Measurements from ENCODE around the gene NALF2. TPM values are rescaled to one million over a fixed set of nuclear protein-coding genes. Genes with fewer than 3 reads are reported as not detected.

The NALF2 gene
- total and polyA plus RNA-seq, 2 donors from 2014 or later: 1.9 to 2.0 TPM

DNA sequence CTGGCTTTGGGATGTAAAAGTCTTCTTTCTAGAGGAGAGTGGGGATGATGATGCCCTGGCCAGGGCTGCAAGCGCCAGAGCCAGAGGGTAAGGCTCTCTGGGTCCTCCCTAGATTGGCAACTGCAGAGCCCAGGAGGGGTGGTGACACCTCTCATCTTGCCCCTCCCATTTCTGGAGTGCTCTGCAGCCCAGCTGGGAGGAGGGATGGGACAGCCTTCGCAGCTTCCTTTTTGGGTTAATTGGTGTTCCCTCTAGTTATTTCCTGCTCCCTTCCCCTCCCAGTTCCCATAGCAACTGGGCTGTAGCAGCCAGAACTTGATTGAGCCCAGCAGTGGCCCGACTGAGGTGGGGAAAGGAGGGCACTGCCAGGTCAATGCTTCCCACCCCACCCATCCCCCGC is 19.2 kb downstream of the NALF2 start:
- FAIRE-seq (no peak), DNase-seq (peak in 1 of 5 donors; percentile 23)
- Histone ChIP-seq H3K27me3 (ENCODE audit: control insufficient read depth, insufficient read depth, low read length) (no peaks in the 10 kb centered on the region), H3K27ac (ENCODE audit: low read depth in 2 of 2, low read length in 2 of 2) (no peak overlapping the region), H3K9ac (ENCODE audit: low read length in 3 of 3) (no peak overlapping the region), H3K9me3 (ENCODE audit: control insufficient read depth in 2 of 3, insufficient read depth in 1 of 3, low read length in 3 of 3) (no peaks in the 10 kb centered on the region), H3K4me3 (ENCODE audit: low read length in 3 of 3) (no peak overlapping the region), H3K4me1 (ENCODE audit: control insufficient read depth in 2 of 3, insufficient read depth in 2 of 3, low read depth in 1 of 3, low read length in 3 of 3) (no peaks in the 10 kb centered on the region), H3K36me3 (ENCODE audit: control insufficient read depth in 2 of 3, insufficient read depth in 3 of 3, low read length in 3 of 3) (no peaks in the 10 kb centered on the region)
- TF ChIP-seq, protein P1, sequence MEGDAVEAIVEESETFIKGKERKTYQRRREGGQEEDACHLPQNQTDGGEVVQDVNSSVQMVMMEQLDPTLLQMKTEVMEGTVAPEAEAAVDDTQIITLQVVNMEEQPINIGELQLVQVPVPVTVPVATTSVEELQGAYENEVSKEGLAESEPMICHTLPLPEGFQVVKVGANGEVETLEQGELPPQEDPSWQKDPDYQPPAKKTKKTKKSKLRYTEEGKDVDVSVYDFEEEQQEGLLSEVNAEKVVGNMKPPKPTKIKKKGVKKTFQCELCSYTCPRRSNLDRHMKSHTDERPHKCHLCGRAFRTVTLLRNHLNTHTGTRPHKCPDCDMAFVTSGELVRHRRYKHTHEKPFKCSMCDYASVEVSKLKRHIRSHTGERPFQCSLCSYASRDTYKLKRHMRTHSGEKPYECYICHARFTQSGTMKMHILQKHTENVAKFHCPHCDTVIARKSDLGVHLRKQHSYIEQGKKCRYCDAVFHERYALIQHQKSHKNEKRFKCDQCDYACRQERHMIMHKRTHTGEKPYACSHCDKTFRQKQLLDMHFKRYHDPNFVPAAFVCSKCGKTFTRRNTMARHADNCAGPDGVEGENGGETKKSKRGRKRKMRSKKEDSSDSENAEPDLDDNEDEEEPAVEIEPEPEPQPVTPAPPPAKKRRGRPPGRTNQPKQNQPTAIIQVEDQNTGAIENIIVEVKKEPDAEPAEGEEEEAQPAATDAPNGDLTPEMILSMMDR (IDR thresholded peaks at IDR 0.05; ENCODE audit: borderline replicate concordance, extremely low read depth, insufficient read depth): no peak
- intact Hi-C loops (cut with DNase I): no loop called here

DNA sequence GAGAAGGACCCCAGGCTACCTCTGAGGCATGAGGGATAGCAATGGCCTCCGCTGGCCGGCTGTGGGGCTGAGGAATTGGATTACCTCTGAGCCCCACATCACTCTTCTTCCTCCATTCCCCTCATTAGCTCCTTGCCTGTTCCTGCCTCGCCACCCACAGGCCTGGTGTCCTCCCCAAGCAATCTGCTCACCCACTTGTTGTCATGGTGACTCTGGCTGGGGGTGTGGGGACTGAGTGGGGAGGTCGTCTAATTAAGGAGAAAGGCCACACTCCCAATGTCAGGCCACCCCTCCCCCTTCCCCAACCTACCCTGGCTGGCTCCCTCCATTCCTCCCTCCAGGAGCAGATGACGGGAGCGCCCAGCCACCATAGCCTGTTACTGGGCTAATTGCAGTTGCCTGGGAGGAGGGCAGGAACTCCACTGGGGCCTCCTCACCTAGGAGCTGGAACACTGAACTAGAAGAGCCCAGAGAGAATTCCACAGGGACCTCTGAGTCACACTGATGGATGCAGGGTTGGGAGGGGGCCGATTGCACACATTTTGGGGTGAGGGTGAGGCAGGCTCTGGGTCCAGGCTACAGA is 20.7 kb downstream of the NALF2 start:
- intact Hi-C loops (cut with DNase I): no loop called here
- TF ChIP-seq, protein P1 (IDR thresholded peaks at IDR 0.05; ENCODE audit: borderline replicate concordance, extremely low read depth, insufficient read depth): no peak
- H3K4me1 ChIP-seq (ENCODE audit: control insufficient read depth in 2 of 3, insufficient read depth in 2 of 3, low read depth in 1 of 3, low read length in 3 of 3): no peaks in the 10 kb centered on the region
- no peak overlapping the region for H3K4me3 ChIP-seq (ENCODE audit: low read length in 3 of 3)
- DNase-seq: no peak
- H3K9ac ChIP-seq (ENCODE audit: low read length in 3 of 3): no peak overlapping the region
- no peaks in the 10 kb centered on the region for H3K36me3 ChIP-seq (ENCODE audit: control insufficient read depth in 2 of 3, insufficient read depth in 3 of 3, low read length in 3 of 3)
- no peak overlapping the region for H3K27ac ChIP-seq (ENCODE audit: low read depth in 2 of 2, low read length in 2 of 2)
- no peaks in the 10 kb centered on the region for H3K27me3 ChIP-seq (ENCODE audit: control insufficient read depth, insufficient read depth, low read length)
- H3K9me3 ChIP-seq (ENCODE audit: control insufficient read depth in 2 of 3, insufficient read depth in 1 of 3, low read length in 3 of 3): no peaks in the 10 kb centered on the region
- FAIRE-seq: no peak

DNA sequence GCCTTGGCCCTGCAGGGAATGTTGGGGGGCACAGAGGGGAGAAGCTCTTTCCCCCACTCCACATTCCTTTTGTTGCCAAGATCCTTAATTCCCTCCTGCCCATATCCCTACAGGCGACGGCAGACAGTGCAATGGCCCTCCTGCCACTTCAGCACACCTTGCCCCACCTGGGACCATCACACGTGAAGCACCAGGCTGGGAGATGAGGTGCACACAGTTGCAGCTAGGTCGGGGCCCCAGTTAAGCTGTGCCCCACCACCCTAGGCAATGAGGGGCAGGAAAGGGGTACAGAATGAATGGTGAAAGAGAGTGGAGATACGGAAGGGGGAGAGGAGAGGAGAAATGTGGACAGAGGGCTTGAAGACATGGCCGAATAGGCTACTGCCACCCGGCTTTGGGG is 26.2 kb downstream of the NALF2 start:
- FAIRE-seq (no peak), DNase-seq (no peak)
- Histone ChIP-seq H3K9me3 (ENCODE audit: control insufficient read depth in 2 of 3, insufficient read depth in 1 of 3, low read length in 3 of 3) (no peaks in the 10 kb centered on the region), H3K27ac (ENCODE audit: low read depth in 2 of 2, low read length in 2 of 2) (no peak overlapping the region), H3K4me1 (ENCODE audit: control insufficient read depth in 2 of 3, insufficient read depth in 2 of 3, low read depth in 1 of 3, low read length in 3 of 3) (no peaks in the 10 kb centered on the region), H3K27me3 (ENCODE audit: control insufficient read depth, insufficient read depth, low read length) (no peaks in the 10 kb centered on the region), H3K36me3 (ENCODE audit: control insufficient read depth in 2 of 3, insufficient read depth in 3 of 3, low read length in 3 of 3) (no peaks in the 10 kb centered on the region), H3K9ac (ENCODE audit: low read length in 3 of 3) (no peak overlapping the region), H3K4me3 (ENCODE audit: low read length in 3 of 3) (no peak overlapping the region)
- intact Hi-C loops (cut with DNase I): no loop called here
- TF ChIP-seq, protein P1 (IDR thresholded peaks at IDR 0.05; ENCODE audit: borderline replicate concordance, extremely low read depth, insufficient read depth): no peak
